HG02610 (cell line): Measurements from ENCODE around the gene DNAH2.

Experiments
- ATAC-seq: cut with Tn5 transposase; IDR thresholded peaks from one replicate; pipeline ENCODE4 v1.9.1; 2021; ENCODE audit warnings: mild to moderate bottlenecking, moderate library complexity; ENCODE audit not compliant: unreplicated experiment

DNAH2 gene

GRCh38 chr17:7848131-7848579, 130.6 kb downstream of the DNAH2 start:
- no peak for ATAC-seq

GRCh38 chr17:7848739-7849129, 131.2 kb downstream of the DNAH2 start:
- ATAC-seq = no peak

- ATAC-seq = no peak
Measured at GRCh38 chr17:7849130-7849750, 131.7 kb downstream of the DNAH2 start.

GRCh38 chr17:7849751-7850504, 132.4 kb downstream of the DNAH2 start:
- no peak for ATAC-seq

GRCh38 chr17:7850701-7851437, 133.3 kb downstream of the DNAH2 start:
- ATAC-seq = no peak

- peak; percentile 64 for ATAC-seq
Measured at GRCh38 chr17:7851438-7852261, 134.1 kb downstream of the DNAH2 start.

GRCh38 chr17:7852262-7852670, 134.7 kb downstream of the DNAH2 start:
- no peak for ATAC-seq

- no peak for ATAC-seq
Measured at GRCh38 chr17:7852919-7853690, 135.6 kb downstream of the DNAH2 start.

- no peak for ATAC-seq
Measured at GRCh38 chr17:7853691-7854038, 136.1 kb downstream of the DNAH2 start.

- ATAC-seq = no peak
Measured at GRCh38 chr17:7854078-7854777, 136.7 kb downstream of the DNAH2 start.

GRCh38 chr17:7854851-7855659, 137.5 kb downstream of the DNAH2 start, which contains the start of gene TMEM88:
Gene TMEM88, plus strand, starts transcription at chr17:7855066. Its CDS starts 9 bp downstream, at chr17:7855075.
- no peak for ATAC-seq

GRCh38 chr17:7855660-7856010, 138.1 kb downstream of the DNAH2 start:
- no peak for ATAC-seq

- no peak for ATAC-seq
Measured at GRCh38 chr17:7856011-7856810, 138.7 kb downstream of the DNAH2 start.

GRCh38 chr17:7856811-7857712, 139.5 kb downstream of the DNAH2 start, which contains the start of gene NAA38:
Gene NAA38, minus strand, starts transcription at chr17:7857559. Its CDS starts 96 bp downstream, at chr17:7857463.
- peak; percentile 75 for ATAC-seq

GRCh38 chr17:7857713-7858521, 140.4 kb downstream of the DNAH2 start, which contains the start of gene CYB5D1:
Gene CYB5D1, plus strand, starts transcription at chr17:7858003. Its CDS starts 132 bp downstream, at chr17:7858135.
- peak; percentile 28 for ATAC-seq

GRCh38 chr17:7858522-7858810, 140.9 kb downstream of the DNAH2 start:
- ATAC-seq = no peak
